ENCODE data around the gene RALGAPB.
"Not testable (repeated sequence)": the region's sequence is repeated elsewhere in the genome, so short reads cannot be mapped to it uniquely, and the experiment has no call there.

The RALGAPB gene

GRCh38 chr20:38460040-38460623 lies 12.5 kb upstream of the RALGAPB start (continued):
- TF ChIP-seq, protein P1, sequence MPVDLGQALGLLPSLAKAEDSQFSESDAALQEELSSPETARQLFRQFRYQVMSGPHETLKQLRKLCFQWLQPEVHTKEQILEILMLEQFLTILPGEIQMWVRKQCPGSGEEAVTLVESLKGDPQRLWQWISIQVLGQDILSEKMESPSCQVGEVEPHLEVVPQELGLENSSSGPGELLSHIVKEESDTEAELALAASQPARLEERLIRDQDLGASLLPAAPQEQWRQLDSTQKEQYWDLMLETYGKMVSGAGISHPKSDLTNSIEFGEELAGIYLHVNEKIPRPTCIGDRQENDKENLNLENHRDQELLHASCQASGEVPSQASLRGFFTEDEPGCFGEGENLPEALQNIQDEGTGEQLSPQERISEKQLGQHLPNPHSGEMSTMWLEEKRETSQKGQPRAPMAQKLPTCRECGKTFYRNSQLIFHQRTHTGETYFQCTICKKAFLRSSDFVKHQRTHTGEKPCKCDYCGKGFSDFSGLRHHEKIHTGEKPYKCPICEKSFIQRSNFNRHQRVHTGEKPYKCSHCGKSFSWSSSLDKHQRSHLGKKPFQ (tag by site-specific recombination; IDR thresholded peaks at IDR 0.05) = peak; percentile 40; the same call in 1 of the 2 replicates
- TF ChIP-seq ZNF571 (tag by site-specific recombination; IDR thresholded peaks at IDR 0.05) = no peak
- 0 out of 2 replicates have a peak, but pooled peaks have one; percentile 32 for TF ChIP-seq ZSCAN30 (tag by site-specific recombination; IDR thresholded peaks at IDR 0.05)

- H3K27ac ChIP-seq (ENCODE audit: extremely low read depth, low read depth, low read length); H3K36me3 ChIP-seq (ENCODE audit: control insufficient read depth in 2 of 2, insufficient read depth in 1 of 2, low read length in 2 of 2); H3K4me3 ChIP-seq (ENCODE audit: low read depth, low read length); H3K9me3 ChIP-seq (ENCODE audit: control insufficient read depth, insufficient read depth, low read depth, low read length); H3K4me1 ChIP-seq (ENCODE audit: control insufficient read depth, insufficient read depth, low read length): not testable (repeated sequence)
- CTCF ChIA-PET = interaction anchor here (1.0 kb wide), 1 partner anchor 15 kb away, joined by 4 read pairs; no protein-coding TSS in a partner anchor
- POLR2A ChIA-PET = interaction anchor here (1.0 kb wide), 1 partner anchor 11 kb away, joined by 6 read pairs; the partner anchor contains the start of gene RALGAPB
- TF ChIP-seq WT1 (tag by site-specific recombination; IDR thresholded peaks at IDR 0.05) (peak; percentile 28; the same call in 1 of the 2 replicates), ZBTB17 (tag by site-specific recombination; IDR thresholded peaks at IDR 0.05) (peak; percentile 30; the same call in 1 of the 2 replicates)
Observed at GRCh38 chr20:38460631-38461030, 12.0 kb upstream of the RALGAPB start.

DNA sequence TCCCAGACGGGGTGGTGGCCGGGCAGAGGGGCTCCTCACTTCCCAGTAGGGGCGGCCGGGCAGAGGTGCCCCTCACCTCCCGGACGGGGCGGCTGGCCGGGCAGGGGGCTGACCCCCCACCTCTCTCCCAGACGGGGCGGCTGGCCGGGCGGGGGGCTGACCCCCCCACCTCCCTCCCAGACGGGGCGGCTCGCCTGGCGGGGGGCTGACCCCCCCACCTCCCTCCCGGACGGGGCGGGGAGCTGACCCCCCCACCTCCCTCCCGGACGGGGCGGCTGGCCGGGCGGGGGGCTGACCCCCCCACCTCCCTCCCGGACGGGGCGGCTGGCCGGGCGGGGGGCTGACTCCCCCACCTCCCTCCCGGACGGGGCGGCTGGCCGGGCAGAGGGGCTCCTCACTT lies 11.5 kb upstream of the RALGAPB start:
- POLR2A ChIA-PET; H3K36me3 ChIP-seq (ENCODE audit: control insufficient read depth in 2 of 2, insufficient read depth in 1 of 2, low read length in 2 of 2); CTCF ChIA-PET; H3K4me1 ChIP-seq (ENCODE audit: control insufficient read depth, insufficient read depth, low read length); H3K9me3 ChIP-seq (ENCODE audit: control insufficient read depth, insufficient read depth, low read depth, low read length); H3K4me3 ChIP-seq (ENCODE audit: low read depth, low read length); H3K27ac ChIP-seq (ENCODE audit: extremely low read depth, low read depth, low read length): not testable (repeated sequence)

DNA sequence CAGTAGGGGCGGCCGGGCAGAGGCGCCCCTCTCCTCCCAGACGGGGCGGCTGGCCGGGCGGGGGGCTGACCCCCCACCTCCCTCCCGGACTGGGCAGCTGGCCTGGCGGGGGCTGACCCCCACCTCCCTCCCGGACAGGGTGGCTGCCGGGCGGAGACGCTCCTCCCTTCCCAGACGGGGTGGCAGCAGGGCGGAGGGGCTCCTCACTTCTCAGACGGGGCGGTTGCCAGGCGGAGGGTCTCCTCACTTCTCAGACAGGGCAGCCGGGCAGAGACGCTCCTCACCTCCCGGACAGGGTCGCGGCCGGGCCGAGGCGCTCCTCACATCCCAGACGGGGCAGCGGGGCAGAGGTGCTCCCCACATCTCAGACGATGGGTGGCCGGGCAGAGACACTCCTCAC lies 11.1 kb upstream of the RALGAPB start:
- H3K4me3 ChIP-seq (ENCODE audit: low read depth, low read length); CTCF ChIA-PET; H3K27ac ChIP-seq (ENCODE audit: extremely low read depth, low read depth, low read length); H3K9me3 ChIP-seq (ENCODE audit: control insufficient read depth, insufficient read depth, low read depth, low read length); H3K36me3 ChIP-seq (ENCODE audit: control insufficient read depth in 2 of 2, insufficient read depth in 1 of 2, low read length in 2 of 2); POLR2A ChIA-PET; H3K4me1 ChIP-seq (ENCODE audit: control insufficient read depth, insufficient read depth, low read length): not testable (repeated sequence)

DNA sequence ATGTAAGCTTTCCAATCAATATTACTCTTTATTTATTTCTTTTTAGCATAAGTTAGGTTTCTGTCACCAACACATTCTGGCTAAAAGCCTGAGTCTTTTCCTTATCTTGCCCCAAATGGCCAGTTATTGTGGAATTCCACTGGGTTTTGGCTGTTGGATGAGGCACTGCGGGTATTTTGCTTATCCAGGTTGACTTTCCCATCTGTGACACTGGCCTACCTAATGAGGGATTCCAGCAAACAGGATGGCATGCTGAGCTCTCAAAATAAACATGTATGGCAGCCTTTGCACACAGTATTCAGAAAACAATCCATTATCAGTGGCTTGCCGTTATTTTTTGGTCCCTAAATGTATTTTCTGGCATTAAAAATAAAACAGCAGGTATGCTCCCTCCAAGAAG lies 6.5 kb upstream of the RALGAPB start:
- H3K36me3 ChIP-seq (ENCODE audit: control insufficient read depth in 2 of 2, insufficient read depth in 1 of 2, low read length in 2 of 2) = no peaks in the 10 kb centered on the region
- TF ChIP-seq KLF10 (tag by site-specific recombination; IDR thresholded peaks at IDR 0.05) (no peak), ZSCAN23 (tag by site-specific recombination; IDR thresholded peaks at IDR 0.05) (no peak), ZNF223 (tag by site-specific recombination; IDR thresholded peaks at IDR 0.05) (no peak), SALL2 (tag by site-specific recombination; IDR thresholded peaks at IDR 0.05; ENCODE audit: borderline replicate concordance) (no peak), ZNF626 (tag by site-specific recombination; IDR thresholded peaks at IDR 0.05) (no peak), ZEB2 (tag by site-specific recombination; IDR thresholded peaks at IDR 0.05) (no peak), OVOL3 (tag by site-specific recombination; IDR thresholded peaks at IDR 0.05) (no peak), ZNF449 (tag by site-specific recombination; IDR thresholded peaks at IDR 0.05) (no peak), BCL11A (tag by site-specific recombination; IDR thresholded peaks at IDR 0.05; ENCODE audit: low read depth) (no peak), ZNF391 (tag by site-specific recombination; IDR thresholded peaks at IDR 0.05; ENCODE audit: borderline replicate concordance, low read depth) (no peak), SCRT2 (tag by site-specific recombination; IDR thresholded peaks at IDR 0.05) (no peak), YY2 (tag by site-specific recombination; IDR thresholded peaks at IDR 0.05) (no peak), INSM2 (tag by site-specific recombination; IDR thresholded peaks at IDR 0.05) (no peak), ZNF747 (tag by site-specific recombination; IDR thresholded peaks at IDR 0.05) (no peak), ZNF184 (tag by site-specific recombination; IDR thresholded peaks at IDR 0.05) (no peak)
- TF ChIP-seq, protein P2, sequence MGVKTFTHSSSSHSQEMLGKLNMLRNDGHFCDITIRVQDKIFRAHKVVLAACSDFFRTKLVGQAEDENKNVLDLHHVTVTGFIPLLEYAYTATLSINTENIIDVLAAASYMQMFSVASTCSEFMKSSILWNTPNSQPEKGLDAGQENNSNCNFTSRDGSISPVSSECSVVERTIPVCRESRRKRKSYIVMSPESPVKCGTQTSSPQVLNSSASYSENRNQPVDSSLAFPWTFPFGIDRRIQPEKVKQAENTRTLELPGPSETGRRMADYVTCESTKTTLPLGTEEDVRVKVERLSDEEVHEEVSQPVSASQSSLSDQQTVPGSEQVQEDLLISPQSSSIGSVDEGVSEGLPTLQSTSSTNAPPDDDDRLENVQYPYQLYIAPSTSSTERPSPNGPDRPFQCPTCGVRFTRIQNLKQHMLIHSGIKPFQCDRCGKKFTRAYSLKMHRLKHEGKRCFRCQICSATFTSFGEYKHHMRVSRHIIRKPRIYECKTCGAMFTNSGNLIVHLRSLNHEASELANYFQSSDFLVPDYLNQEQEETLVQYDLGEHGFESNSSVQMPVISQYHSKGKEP (tag by site-specific recombination; IDR thresholded peaks at IDR 0.05) = no peak

More for the DNA sequence above, 6.5 kb upstream of the RALGAPB start:
- CTCF ChIA-PET = no interaction called here
- H3K4me3 ChIP-seq (ENCODE audit: low read depth, low read length) = no peak overlapping the region
- POLR2A ChIA-PET = no interaction called here
- H3K4me1 ChIP-seq (ENCODE audit: control insufficient read depth, insufficient read depth, low read length) = no peaks in the 10 kb centered on the region
- H3K27ac ChIP-seq (ENCODE audit: extremely low read depth, low read depth, low read length) = no peak overlapping the region
- H3K9me3 ChIP-seq (ENCODE audit: control insufficient read depth, insufficient read depth, low read depth, low read length) = no peaks in the 10 kb centered on the region

Data from HEK293 (cell line).